NCI-H2107 treated with DMSO at 0.1 percent for 48 hours (cell line): ENCODE data around the gene FOXL2.
"Not testable (repeated sequence)": the region's sequence is repeated elsewhere in the genome, so short reads cannot be mapped to it uniquely, and the experiment has no call there.

Experiments
- DNase-seq: peaks from one replicate; lab custom pipeline; 2025; ENCODE audit not compliant: unreplicated experiment; lab: John Stamatoyannopoulos, UW

The FOXL2 gene

DNA sequence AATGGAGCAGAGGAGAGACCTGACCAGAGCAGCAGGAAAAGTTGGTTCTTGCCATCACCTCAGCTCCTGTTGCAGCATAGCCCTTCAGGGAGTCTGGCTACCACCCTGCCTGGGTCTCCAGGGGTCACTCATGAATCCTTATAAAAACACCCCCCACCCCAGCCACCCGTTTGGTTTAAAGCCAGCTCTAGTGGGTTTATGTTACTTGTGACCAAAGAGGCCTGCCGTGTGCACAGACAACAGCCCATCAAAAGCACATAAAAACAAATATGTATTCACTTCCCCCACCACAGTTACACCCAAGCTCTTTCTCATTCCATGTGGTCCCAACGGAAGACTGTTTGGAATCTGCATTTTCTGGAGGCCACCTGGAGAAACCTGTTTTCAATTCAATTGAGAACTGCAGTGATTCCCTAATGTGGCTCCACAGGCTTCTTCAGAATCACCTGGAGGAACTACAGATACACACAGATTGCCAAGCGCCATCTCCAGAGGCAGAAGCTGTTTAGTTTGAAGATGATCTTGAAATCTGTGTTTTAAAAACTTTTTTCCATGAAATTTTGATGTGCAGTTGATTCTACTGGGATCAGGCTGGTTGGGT is 13.8 kb downstream of the FOXL2 start:
- DNase-seq = no peak

GRCh38 chr3:138928727-138929372 is 18.1 kb downstream of the FOXL2 start:
- no peak for DNase-seq

- peak; percentile 66 for DNase-seq
Observed at GRCh38 chr3:138923531-138923994, 23.4 kb downstream of the FOXL2 start.

GRCh38 chr3:138922400-138922799 is 24.5 kb downstream of the FOXL2 start:
- DNase-seq = not testable (repeated sequence)

GRCh38 chr3:138921316-138922292 is 25.3 kb downstream of the FOXL2 start:
- DNase-seq = no peak

- no peak for DNase-seq
Observed at GRCh38 chr3:138919325-138919724, 27.6 kb downstream of the FOXL2 start.

GRCh38 chr3:138916824-138917223 is 30.1 kb downstream of the FOXL2 start:
- no peak for DNase-seq

DNA sequence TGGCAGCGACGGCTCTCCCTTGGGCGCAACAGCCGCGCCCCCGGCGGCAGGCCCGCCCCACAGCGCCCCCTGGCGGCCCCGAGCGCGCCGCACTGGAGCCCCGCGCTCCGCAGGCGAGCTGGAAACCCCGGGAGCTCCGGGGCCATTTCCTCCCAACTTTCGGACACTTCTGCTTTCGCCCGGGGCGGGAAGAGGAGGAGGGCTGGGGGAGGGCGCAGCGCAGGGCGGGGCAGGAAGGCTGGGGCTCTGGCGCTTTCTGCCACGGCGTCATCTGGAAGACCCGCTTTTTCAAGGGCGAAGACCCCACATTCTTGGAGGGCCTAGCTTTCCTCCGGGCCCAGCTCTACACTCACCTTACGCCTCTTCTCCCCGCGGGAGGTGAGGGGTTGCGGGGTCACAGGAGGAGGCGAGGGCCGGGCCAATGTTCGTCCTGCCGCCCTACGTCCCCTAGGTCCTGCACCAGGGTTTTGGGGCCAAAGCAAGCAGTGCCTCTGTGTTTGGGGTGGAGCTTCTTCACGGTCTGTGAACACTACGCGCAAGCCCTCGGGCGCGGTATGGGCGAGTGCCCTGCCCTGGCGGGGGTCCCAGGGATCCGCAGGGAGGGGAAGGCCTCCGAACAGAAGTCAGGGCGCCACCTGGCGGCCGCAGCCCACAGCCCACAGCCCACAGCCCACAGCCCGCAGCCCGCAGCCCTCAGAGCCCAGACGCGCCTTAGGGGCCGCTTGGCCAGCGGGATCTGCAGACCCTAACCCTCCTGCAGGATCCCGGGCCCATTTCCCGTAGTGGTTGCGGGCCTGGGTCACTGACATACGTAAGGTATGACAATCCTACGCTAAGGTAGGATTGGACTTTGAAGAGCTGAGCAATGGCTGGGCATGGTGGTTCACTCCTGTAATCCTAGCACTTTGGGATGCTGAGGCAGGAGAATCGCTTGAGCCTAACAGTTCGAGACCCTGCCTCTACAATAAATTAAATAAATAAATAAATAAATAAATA is 31.1 kb downstream of the FOXL2 start:
- peak; percentile 45 for DNase-seq

- DNase-seq = peak; percentile 44
Observed at GRCh38 chr3:138914870-138915502, 32.0 kb downstream of the FOXL2 start.

DNA sequence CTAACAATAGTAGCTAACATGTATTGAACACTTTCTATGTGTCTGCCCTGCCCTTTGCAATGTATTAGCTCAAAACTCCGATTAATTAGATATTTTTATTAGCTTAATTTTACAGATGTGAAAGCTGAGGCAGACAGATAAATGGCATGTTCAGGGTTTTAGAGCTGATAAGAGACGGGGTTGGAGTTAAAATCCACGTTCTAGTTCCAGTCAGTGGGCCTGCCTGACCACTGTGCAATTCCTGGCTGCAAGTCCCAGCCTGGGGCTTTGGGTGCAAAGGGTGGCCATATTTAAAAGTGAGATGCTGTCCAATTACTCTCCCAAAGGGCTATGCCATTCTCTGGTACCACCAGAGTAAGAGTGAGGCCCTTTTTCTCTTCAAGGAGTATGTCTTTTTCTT is 33.2 kb downstream of the FOXL2 start:
- DNase-seq = no peak

GRCh38 chr3:138912237-138912636 is 34.7 kb downstream of the FOXL2 start:
- DNase-seq = no peak

DNA sequence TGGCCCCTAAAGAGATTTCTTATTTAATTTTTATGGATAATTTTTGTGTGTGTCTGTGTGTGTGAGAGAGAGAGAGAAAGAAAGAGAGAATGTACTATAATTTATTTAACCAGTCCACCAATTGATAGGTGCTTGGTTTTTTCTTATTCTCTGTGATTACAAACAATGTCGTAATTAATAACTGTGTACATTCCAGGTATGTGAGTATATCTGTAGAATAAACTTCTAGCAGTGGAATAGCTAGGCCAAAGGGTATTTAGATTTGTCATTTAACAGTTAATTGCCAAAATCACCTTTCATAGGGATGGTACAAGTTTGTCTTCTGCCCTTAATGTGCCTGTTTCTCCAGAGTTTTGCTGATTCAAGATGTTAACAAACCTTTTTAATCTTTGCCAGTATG is 35.3 kb downstream of the FOXL2 start:
- DNase-seq = no peak

DNA sequence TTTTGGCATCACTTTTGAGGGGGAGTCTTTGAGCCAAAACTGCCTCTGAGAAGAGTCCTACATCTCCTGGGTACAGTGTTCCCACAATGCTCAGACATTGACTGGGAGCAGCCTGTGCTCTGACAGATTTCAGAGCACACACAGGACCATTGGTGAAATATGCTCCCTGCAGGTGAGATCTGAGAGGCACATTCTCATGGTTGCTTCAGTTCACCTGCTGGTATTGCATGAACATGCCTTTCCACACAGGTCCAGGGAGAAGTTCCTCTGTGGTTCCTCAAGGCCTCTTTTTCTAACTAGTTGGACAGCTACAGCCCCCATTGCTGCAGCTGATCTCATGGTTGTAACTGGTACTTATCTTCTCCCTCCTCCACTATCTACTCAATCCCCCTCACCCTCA is 37.0 kb downstream of the FOXL2 start:
- DNase-seq = no peak

- DNase-seq = no peak
Observed at GRCh38 chr3:138908846-138909245, 38.1 kb downstream of the FOXL2 start.

DNA sequence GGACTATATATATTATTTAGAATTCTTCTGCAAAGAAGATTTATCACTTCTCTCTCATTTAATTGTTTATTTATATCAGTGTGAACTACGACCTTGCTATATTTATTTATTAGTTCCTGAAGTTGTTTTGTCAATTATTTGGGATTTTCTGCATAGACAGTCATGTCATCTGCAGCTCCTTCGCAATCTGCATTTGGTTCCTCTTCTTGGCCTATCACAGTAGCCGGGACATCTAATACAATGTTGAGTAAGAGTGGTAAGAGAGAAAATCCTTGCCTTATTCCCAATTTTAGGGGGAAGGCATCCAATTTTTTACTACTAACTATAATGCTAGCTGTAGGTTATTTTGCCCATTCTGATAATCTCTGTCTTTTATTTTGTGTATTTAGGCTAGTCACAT is 39.4 kb downstream of the FOXL2 start:
- no peak for DNase-seq

DNA sequence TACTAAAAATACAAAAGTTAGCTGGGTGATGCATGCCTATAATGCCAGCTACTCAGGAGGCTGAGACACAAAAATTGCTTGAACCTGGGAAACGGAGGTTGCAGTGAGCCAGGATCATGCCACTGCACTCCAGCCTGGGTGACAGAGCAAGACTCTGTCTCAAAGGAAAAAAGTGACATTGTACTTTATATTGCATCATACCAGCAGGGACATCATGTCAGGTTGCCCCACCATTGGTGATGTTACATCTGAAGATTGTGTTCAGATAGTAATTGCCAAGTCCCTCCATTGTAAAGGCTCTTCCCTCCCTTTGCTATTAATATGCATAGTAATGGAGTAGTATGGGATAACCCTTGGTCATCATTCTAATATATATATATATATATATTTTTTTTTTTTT is 44.8 kb downstream of the FOXL2 start:
- DNase-seq = no peak

- DNase-seq = no peak
Observed at GRCh38 chr3:138901567-138901966, 45.4 kb downstream of the FOXL2 start.

- DNase-seq = no peak
Observed at GRCh38 chr3:138899351-138899991, 47.5 kb downstream of the FOXL2 start.

DNA sequence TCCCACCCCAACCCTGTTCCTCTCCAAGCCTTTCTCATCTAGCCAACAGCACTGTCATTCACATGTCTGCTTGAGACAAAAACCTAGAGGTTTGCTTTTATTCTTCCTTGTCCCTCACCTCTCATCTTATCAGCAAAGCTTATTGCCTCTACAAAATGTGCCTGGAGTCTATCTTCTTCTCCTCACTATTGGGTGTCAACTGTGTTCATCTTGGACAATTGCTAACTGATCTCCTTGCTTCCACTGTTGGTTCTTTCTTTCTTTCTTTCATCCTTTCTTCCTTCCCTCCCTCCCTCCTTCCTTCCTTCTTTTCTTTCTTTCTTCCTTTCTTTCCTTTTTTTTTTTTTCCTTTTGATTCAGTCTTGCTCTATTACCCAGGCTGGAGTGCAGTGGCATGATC is 48.2 kb downstream of the FOXL2 start:
- no peak for DNase-seq

DNA sequence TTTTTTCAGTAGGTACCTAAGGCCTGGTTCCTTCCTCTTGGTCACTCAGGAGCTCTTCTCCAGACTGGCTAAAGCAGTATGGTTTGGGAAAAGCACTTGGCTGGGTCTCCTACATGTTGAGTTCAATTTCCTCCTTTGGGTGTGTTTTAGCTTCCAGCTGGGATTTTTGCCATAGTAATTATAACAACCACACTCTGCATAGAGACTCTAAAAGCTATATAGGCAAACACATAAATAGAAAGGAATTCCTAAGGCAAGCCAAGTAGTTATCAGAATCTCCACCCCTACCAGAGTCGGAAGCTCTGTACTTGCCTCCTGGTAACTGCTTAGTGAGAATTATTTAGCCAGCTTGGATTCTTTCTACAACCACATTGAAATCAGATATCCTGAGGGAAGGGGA is 48.6 kb downstream of the FOXL2 start:
- DNase-seq = no peak
